H1 (cell line): Measurements from ENCODE around the gene BANF1. TPM values are rescaled to one million over a fixed set of nuclear protein-coding genes. Genes with fewer than 3 reads are reported as not detected.

ENCODE experiments used
- CTCF ChIA-PET: fragments of 300-600 bp; sonication (Branson Sonifier 250); formaldehyde crosslinking; loops from one replicate; lab custom pipeline; 2021; ENCODE audit not compliant: partially characterized antibody; lab: Charles Lee
- POLR2A ChIA-PET: fragments of 300-600 bp; sonication (Branson Sonifier 250); formaldehyde crosslinking; loops from one replicate; lab custom pipeline; 2021; ENCODE audit warnings: inconsistent platforms; ENCODE audit not compliant: partially characterized antibody; lab: Charles Lee
- DNase-seq, 2 experiments: peaks; one replicate each; pipeline versions ENCODE4 v3.0.0 to v3.0.0-alpha.2; 2010 to 2022; ENCODE audit warnings: low spot score in 2 of 2, low read depth in 1 of 2, mixed read lengths in 1 of 2
- FAIRE-seq: peaks from 2 replicates; lab custom pipeline; 2011; peaks lifted over from hg19 to GRCh38; lab: Jason Lieb, UNC
- H2AFZ ChIP-seq: 2 replicates; pipeline ENCODE4 v1.8.1; 2012; ENCODE audit warnings: low read length, inconsistent platforms
- H2AK5ac ChIP-seq: 2 replicates; pipeline ENCODE4 v1.6.1; 2013; ENCODE audit warnings: low read depth, low read length
- H2BK120ac ChIP-seq: replicated peaks from 2 replicates; pipeline ENCODE3; 2013; ENCODE audit warnings: low read depth, low read length, inconsistent platforms
- H2BK12ac ChIP-seq: 2 replicates; pipeline ENCODE4 v1.6.1; 2013; ENCODE audit warnings: low read depth, low read length
- H2BK15ac ChIP-seq: 2 replicates; pipeline ENCODE4 v1.6.1; 2013; ENCODE audit warnings: low read length
- H2BK20ac ChIP-seq: 2 replicates; pipeline ENCODE4 v1.6.1; 2013; ENCODE audit warnings: low read length
- H2BK5ac ChIP-seq: 2 replicates; pipeline ENCODE4 v1.6.1; 2013; ENCODE audit warnings: low read depth, low read length
- H3K14ac ChIP-seq: 2 replicates; pipeline ENCODE4 v1.6.1; 2013; ENCODE audit warnings: inconsistent platforms; ENCODE audit not compliant: insufficient read length
- H3K18ac ChIP-seq: 2 replicates; pipeline ENCODE4 v1.6.1; 2013; ENCODE audit warnings: low read length; ENCODE audit errors: extremely low read depth
- H3K23ac ChIP-seq: 2 replicates; pipeline ENCODE4 v1.6.1; 2013; ENCODE audit warnings: inconsistent platforms; ENCODE audit not compliant: insufficient read length
- H3K23me2 ChIP-seq: 2 replicates; pipeline ENCODE4 v1.6.1; 2013; ENCODE audit warnings: low read depth, low read length
- H3K27ac ChIP-seq: 2 replicates; pipeline ENCODE4 v1.6.1; 2011; ENCODE audit warnings: low read depth, low read length, inconsistent platforms
- H3K27me3 ChIP-seq, 4 experiments: replicated peaks in 1 of 4; 1 replicate in 1 of 4; 2 replicates in 3 of 4; pipeline versions ENCODE4 v1.6.1 to v1.8.1; 2011 to 2013; ENCODE audit warnings: low read length in 3 of 4, mild to moderate bottlenecking in 3 of 4, inconsistent platforms in 2 of 4, mixed read lengths in 2 of 4, moderate library complexity in 1 of 4; ENCODE audit not compliant: control insufficient read depth in 3 of 4, insufficient read depth in 3 of 4; ENCODE audit errors: extremely low read depth in 1 of 4
- H3K36me3 ChIP-seq, 4 experiments: 2 replicates each; pipeline versions ENCODE4 v1.6.1 to v1.8.1; 2011 to 2013; ENCODE audit warnings: mild to moderate bottlenecking in 4 of 4, low read length in 3 of 4, moderate library complexity in 2 of 4, control low read depth in 1 of 4, inconsistent platforms in 1 of 4; ENCODE audit not compliant: insufficient read depth in 4 of 4, control insufficient read depth in 2 of 4
- H3K4ac ChIP-seq: replicated peaks from 2 replicates; pipeline ENCODE3; 2013; ENCODE audit warnings: low read length, low read depth, mixed read lengths, inconsistent platforms; ENCODE audit not compliant: insufficient read length
- H3K4me1 ChIP-seq, 4 experiments: replicated peaks in 1 of 4; 1 replicate in 1 of 4; 2 replicates in 3 of 4; pipeline versions ENCODE4 v1.6.1 to v1.8.1; 2011 to 2013; ENCODE audit warnings: low read length in 3 of 4, inconsistent platforms in 2 of 4, mixed read lengths in 1 of 4; ENCODE audit not compliant: insufficient read depth in 4 of 4, control insufficient read depth in 3 of 4
- H3K4me2 ChIP-seq, 2 experiments: 2 replicates each; pipeline versions ENCODE4 v1.6.1 to v1.8.1; 2011 to 2013; ENCODE audit warnings: low read depth in 2 of 2, low read length in 2 of 2, control low read depth in 1 of 2, inconsistent platforms in 1 of 2, mild to moderate bottlenecking in 1 of 2; ENCODE audit not compliant: insufficient read depth in 1 of 2
- H3K4me3 ChIP-seq, 4 experiments: fragments of 200-600, 300-600 bp in 1 of 4; sonication (generic), shearing (Covaris generic), sonication (Bioruptor Twin) in 1 of 4; 2 replicates each; pipeline versions ENCODE4 v1.5.1 to v1.8.1; 2011 to 2016; ENCODE audit warnings: low read length in 4 of 4, low read depth in 3 of 4, control low read depth in 2 of 4, inconsistent platforms in 2 of 4, mild to moderate bottlenecking in 2 of 4, mixed read lengths in 1 of 4, moderate library complexity in 1 of 4; ENCODE audit not compliant: insufficient read depth in 2 of 4; ENCODE audit errors: extremely low read depth in 1 of 4
- H3K56ac ChIP-seq: replicated peaks from 2 replicates; pipeline ENCODE3; 2013; ENCODE audit warnings: low read depth, mild to moderate bottlenecking, mixed read lengths, low read length, inconsistent platforms; ENCODE audit not compliant: insufficient read length
- H3K79me1 ChIP-seq: 2 replicates; pipeline ENCODE4 v1.6.1; 2013; ENCODE audit warnings: low read depth, low read length, control low read depth
- H3K79me2 ChIP-seq, 2 experiments: 2 replicates each; pipeline versions ENCODE4 v1.6.1 to v1.8.1; 2012 to 2013; ENCODE audit warnings: low read length in 2 of 2, mild to moderate bottlenecking in 2 of 2, inconsistent platforms in 1 of 2; ENCODE audit not compliant: insufficient read depth in 2 of 2, control insufficient read depth in 1 of 2
- H3K9ac ChIP-seq, 4 experiments: replicated peaks in 1 of 4; 1 replicate in 1 of 4; 2 replicates in 3 of 4; pipeline versions ENCODE4 v1.6.1 to v1.8.1; 2011 to 2013; ENCODE audit warnings: low read depth in 3 of 4, low read length in 3 of 4, control low read depth in 2 of 4, mild to moderate bottlenecking in 2 of 4, moderate library complexity in 2 of 4, inconsistent platforms in 1 of 4; ENCODE audit errors: extremely low read depth in 1 of 4
- H3K9me3 ChIP-seq, 2 experiments: 2 replicates each; pipeline versions ENCODE4 v1.6.1 to v1.8.1; 2012 to 2013; ENCODE audit warnings: mild to moderate bottlenecking in 2 of 2, moderate library complexity in 2 of 2, control low read depth in 1 of 2, inconsistent platforms in 1 of 2, low read depth in 1 of 2, low read length in 1 of 2, mixed read lengths in 1 of 2; ENCODE audit not compliant: insufficient read depth in 2 of 2
- H4K20me1 ChIP-seq, 2 experiments: replicated peaks in 1 of 2; 2 replicates each; pipeline versions ENCODE3 to v1.8.1; 2011 to 2013; ENCODE audit warnings: inconsistent platforms in 2 of 2, low read length in 2 of 2, mild to moderate bottlenecking in 1 of 2; ENCODE audit not compliant: insufficient read depth in 2 of 2, control insufficient read depth in 1 of 2
- H4K5ac ChIP-seq: 2 replicates; pipeline ENCODE4 v1.6.1; 2013; ENCODE audit warnings: low read length, low read depth, mixed read lengths, inconsistent platforms; ENCODE audit not compliant: insufficient read length
- H4K8ac ChIP-seq: 2 replicates; pipeline ENCODE4 v1.8.0; 2013; ENCODE audit warnings: mild to moderate bottlenecking, moderate library complexity, low read length, inconsistent platforms; ENCODE audit not compliant: insufficient read depth; ENCODE audit errors: extremely low read depth
- H4K91ac ChIP-seq: replicated peaks from 2 replicates; pipeline ENCODE3; 2013; ENCODE audit warnings: low read length, mixed read lengths, inconsistent platforms; ENCODE audit not compliant: insufficient read length
- BCL11A ChIP-seq, 2 experiments: IDR thresholded peaks; one replicate each; pipeline ENCODE4 v1.6.1; 2011; ENCODE audit warnings: low read depth in 2 of 2, low read length in 2 of 2, mild to moderate bottlenecking in 2 of 2
- BRCA1 ChIP-seq: IDR thresholded peaks from 2 replicates; pipeline ENCODE4 v1.6.1; 2012; ENCODE audit warnings: low read depth, low read length, improper control_type of control experiment
- CHD1 ChIP-seq: IDR thresholded peaks from 2 replicates; pipeline ENCODE4 v1.6.1; 2012; ENCODE audit warnings: low read depth, low read length, improper control_type of control experiment
- E2F6 ChIP-seq: IDR thresholded peaks from 2 replicates; pipeline ENCODE4 v1.6.1; 2012; ENCODE audit warnings: inconsistent platforms
- HDAC6 ChIP-seq: IDR thresholded peaks from one replicate; pipeline ENCODE4 v1.7.1; 2012; ENCODE audit warnings: low read depth, mild to moderate bottlenecking, inconsistent platforms, low read length, moderate library complexity
- JUN ChIP-seq: IDR thresholded peaks from 2 replicates; pipeline ENCODE4 v1.6.1; 2011; ENCODE audit warnings: low read depth, mild to moderate bottlenecking, improper control_type of control experiment, low read length
- KDM4A ChIP-seq: IDR thresholded peaks from one replicate; pipeline ENCODE4 v1.7.1; 2012; ENCODE audit warnings: low read depth, mild to moderate bottlenecking, moderate library complexity, low read length, inconsistent platforms; ENCODE audit not compliant: severe bottlenecking
- SIN3A ChIP-seq, 2 experiments: IDR thresholded peaks in 1 of 2; conservative IDR thresholded peaks in 1 of 2; 2 replicates each; pipeline ENCODE4 v1.6.1; 2011 to 2012; ENCODE audit warnings: low read length in 2 of 2, improper control_type of control experiment in 1 of 2, low read depth in 1 of 2, mild to moderate bottlenecking in 1 of 2
- SP4 ChIP-seq: IDR thresholded peaks from 2 replicates; pipeline ENCODE4 v1.6.1; 2012; ENCODE audit warnings: low read length, inconsistent platforms
- SRF ChIP-seq: IDR thresholded peaks from 2 replicates; pipeline ENCODE4 v1.6.1; 2011; ENCODE audit warnings: mild to moderate bottlenecking, low read depth, low read length, moderate library complexity
- TAF1 ChIP-seq: IDR thresholded peaks from 2 replicates; pipeline ENCODE4 v1.6.1; 2011; ENCODE audit warnings: mild to moderate bottlenecking, low read depth, low read length
- USF2 ChIP-seq: IDR thresholded peaks from 2 replicates; pipeline ENCODE4 v1.6.1; 2011; ENCODE audit warnings: low read length, improper control_type of control experiment
- WGBS, 2 experiments: shearing (Covaris generic) in 1 of 2; methylation state at CpG; one replicate each; pipeline versions ENCODE4 v1.1.6 to v1.1.7; 2013 to 2015; ENCODE audit warnings: low lambda C conversion rate in 2 of 2, mixed read lengths in 2 of 2, inconsistent platforms in 1 of 2, low coverage in 1 of 2, missing lambda C conversion rate in 1 of 2; ENCODE audit not compliant: insufficient replicate concordance in 2 of 2, insufficient coverage in 1 of 2, insufficient read length in 1 of 2; ENCODE audit errors: extremely low coverage in 1 of 2, missing lambda C conversion rate in 1 of 2; 5-methylcytosine and 5-hydroxymethylcytosine counted together
- polyA plus RNA-seq, 7 experiments: library from polyadenylated mRNA; depleted of rRNA in 3 of 7; stranded (reverse) in 5 of 7; unstranded in 2 of 7; fragments of >200 nt in 5 of 7; fragments of 200-250 nt in 2 of 7; gene quantifications; 1 replicate in 5 of 7; 2 replicates in 1 of 7; 4 replicates in 1 of 7; pipeline versions ENCODE4 v1.2.1 to v1.2.3, GENCODE V29; 2011 to 2013; ENCODE audit warnings: missing spikeins in 2 of 7, mixed read lengths in 2 of 7
- total RNA-seq: library from RNA; stranded (reverse); fragmentation: NEBNext Ultra II Directional; extraction: Animal tissue kit (Norgen Biotek cat#: 25700); gene quantifications from 2 replicates; pipeline ENCODE4 v1.2.1, GENCODE V29; 2021

The BANF1 gene
- total and polyA plus RNA-seq, 2 of the 8 experiments (the other 6 are each of a cell fraction or from before 2014, with no cell fraction given): 330 to 467 TPM

- no peak overlapping the region for H3K9ac ChIP-seq
- no peak overlapping the region for H3K4me3 ChIP-seq
- no peak overlapping the region for H2BK120ac ChIP-seq
- FAIRE-seq (no peak), DNase-seq (no peak)
- no peaks in the 10 kb centered on the region for H3K27me3 ChIP-seq
- H3K79me2 ChIP-seq: no peaks in the 10 kb centered on the region
- peaks cover 0 to 1% (median under 1%) of the 10 kb centered on the region in 4 experiments; a peak in 2 of 7 replicates for H3K4me1 ChIP-seq
- no peak overlapping the region for H2BK12ac ChIP-seq
- H3K18ac ChIP-seq: no peak overlapping the region
- H3K36me3 ChIP-seq: peaks cover 0 to 17% (median 8%) of the 10 kb centered on the region in 4 experiments; a peak in 5 of 8 replicates
- H3K56ac ChIP-seq: no peak overlapping the region
- no peak overlapping the region for H3K4ac ChIP-seq
- H3K79me1 ChIP-seq: no peaks in the 10 kb centered on the region; the same call in 1 of the 2 replicates
- H2BK5ac ChIP-seq: no peak overlapping the region
- H2BK20ac ChIP-seq: no peak overlapping the region
- 0 out of 2 replicates have a peak, but pooled peaks cover under 1% of the 10 kb centered on the region for H3K23me2 ChIP-seq
- no peak overlapping the region for H2AFZ ChIP-seq
- H4K20me1 ChIP-seq: no peaks in the 10 kb centered on the region
- H3K9me3 ChIP-seq: peaks cover 6 to 17% of the 10 kb centered on the region in 2 experiments
- no peak overlapping the region for H2BK15ac ChIP-seq
- POLR2A ChIA-PET: interaction anchor here (0.6 kb wide), 1 partner anchor 214 kb away, joined by 3 read pairs; no protein-coding TSS in a partner anchor
- no peak overlapping the region for H2AK5ac ChIP-seq
- WGBS, 2 experiments: 84% methylated on average over 3 of the region's 3 CpGs; no CpG with 5 or more reads in 1 of the 2 experiments
- no peak overlapping the region for H3K23ac ChIP-seq
- H4K8ac ChIP-seq: no peak overlapping the region
- CTCF ChIA-PET: interaction anchor here (1.4 to 3.6 kb wide), 3 partner anchors 17 to 31 kb away, joined by 3 to 14 read pairs (median 13); no protein-coding TSS in a partner anchor
- no peak overlapping the region for H3K14ac ChIP-seq
- H4K91ac ChIP-seq: no peak overlapping the region
- H3K27ac ChIP-seq: no peak overlapping the region
- H4K5ac ChIP-seq: no peak overlapping the region
- H3K4me2 ChIP-seq: no peak overlapping the region
- TF ChIP-seq SIN3A (conservative IDR thresholded peaks at IDR 0.05 in 1 of 2, IDR thresholded peaks at IDR 0.05 in 1 of 2; ENCODE audit: low read depth in 1 of 2, low read length in 2 of 2) (no peak), SP4 (no peak), TAF1 (no peak), USF2 (no peak), BRCA1 (no peak), JUN (no peak), BCL11A (IDR thresholded peaks at IDR 0.05; ENCODE audit: low read depth in 2 of 2, low read length in 2 of 2) (no peak), CHD1 (no peak), KDM4A (no peak), E2F6 (no peak), HDAC6 (no peak), SRF (no peak)
Measured at GRCh38 chr11:66039765-66040164, 37.5 kb downstream of the BANF1 start.
